Measurements from ENCODE around the gene GET3.
"Not testable (repeated sequence)": the region's sequence is repeated elsewhere in the genome, so short reads cannot be mapped to it uniquely, and the experiment has no call there.

The GET3 gene

DNA sequence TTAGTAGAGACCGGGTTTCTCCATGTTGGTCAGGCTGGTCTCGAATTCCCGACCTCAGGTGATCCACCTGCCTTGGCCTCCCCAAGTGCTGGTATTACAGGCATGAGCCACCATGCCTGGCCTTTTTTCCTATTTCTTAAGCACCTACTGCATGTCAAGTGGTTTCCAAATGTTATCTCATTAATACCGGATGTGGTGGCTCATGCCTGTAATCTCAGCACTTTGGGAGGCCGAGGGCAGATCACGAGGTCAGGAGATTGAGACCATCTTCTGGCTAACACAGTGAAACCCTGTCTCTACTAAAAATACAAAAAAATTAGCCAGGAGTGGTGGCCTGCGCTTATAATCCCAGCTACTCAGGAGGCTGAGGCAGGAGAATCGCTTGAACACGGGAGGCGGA lies 11.7 kb upstream of the GET3 start:
- not testable (repeated sequence) for H3K27ac Mint-ChIP-seq; H3K9me3 Mint-ChIP-seq (ENCODE audit: low read depth); H3K27me3 Mint-ChIP-seq; H3K4me3 Mint-ChIP-seq; H3K36me3 Mint-ChIP-seq
- peaks cover 16% of the 10 kb centered on the region for H3K4me1 Mint-ChIP-seq (ENCODE audit: low read depth)

- no peaks in the 10 kb centered on the region for H3K27me3 Mint-ChIP-seq
- H3K9me3 Mint-ChIP-seq (ENCODE audit: low read depth): no peaks in the 10 kb centered on the region
- H3K36me3 Mint-ChIP-seq: peaks cover 4% of the 10 kb centered on the region
- peaks cover 15% of the 10 kb centered on the region for H3K4me1 Mint-ChIP-seq (ENCODE audit: low read depth)
- H3K27ac Mint-ChIP-seq: no peak overlapping the region
- no peak overlapping the region for H3K4me3 Mint-ChIP-seq
Measured at GRCh38 chr19:12726988-12727316, 10.3 kb upstream of the GET3 start.

DNA sequence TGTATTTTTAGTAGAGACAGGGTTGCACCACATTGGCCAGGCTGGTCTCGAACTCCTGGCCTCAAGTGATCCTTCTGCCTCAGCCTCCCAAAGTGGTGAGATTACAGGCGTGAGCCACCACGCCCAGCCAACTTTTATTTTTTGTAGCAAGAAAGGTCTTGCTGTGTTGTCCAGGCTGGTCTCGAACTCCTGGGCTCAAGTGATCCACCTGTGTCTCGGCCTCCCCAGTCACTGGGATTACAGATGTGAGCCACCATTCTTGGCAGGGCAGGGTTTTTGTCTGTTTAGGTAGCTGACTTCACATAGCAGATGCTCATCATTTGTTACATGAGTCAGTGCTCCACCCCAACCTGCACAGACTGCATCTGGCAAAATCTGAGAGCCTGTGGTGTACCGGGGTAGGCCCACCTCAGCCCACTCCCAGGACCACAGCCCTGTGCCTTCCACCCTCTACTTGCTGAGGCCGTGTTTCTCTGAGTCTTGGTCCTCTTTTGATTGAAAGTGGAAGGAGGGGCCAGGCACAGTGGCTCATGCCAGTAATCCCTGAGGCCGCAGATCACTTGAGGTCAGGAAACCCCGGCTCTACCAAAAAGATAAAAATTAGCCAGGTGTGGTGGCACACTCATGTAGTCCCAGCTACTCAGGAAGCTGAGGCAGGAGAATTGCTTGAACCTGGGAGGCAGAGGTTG lies 9.4 kb upstream of the GET3 start:
- Mint-ChIP-seq H3K36me3 (peaks cover under 1% of the 10 kb centered on the region), H3K4me3 (no peak overlapping the region), H3K9me3 (ENCODE audit: low read depth) (no peaks in the 10 kb centered on the region), H3K4me1 (ENCODE audit: low read depth) (peaks cover 24% of the 10 kb centered on the region), H3K27me3 (no peaks in the 10 kb centered on the region), H3K27ac (no peak overlapping the region)

DNA sequence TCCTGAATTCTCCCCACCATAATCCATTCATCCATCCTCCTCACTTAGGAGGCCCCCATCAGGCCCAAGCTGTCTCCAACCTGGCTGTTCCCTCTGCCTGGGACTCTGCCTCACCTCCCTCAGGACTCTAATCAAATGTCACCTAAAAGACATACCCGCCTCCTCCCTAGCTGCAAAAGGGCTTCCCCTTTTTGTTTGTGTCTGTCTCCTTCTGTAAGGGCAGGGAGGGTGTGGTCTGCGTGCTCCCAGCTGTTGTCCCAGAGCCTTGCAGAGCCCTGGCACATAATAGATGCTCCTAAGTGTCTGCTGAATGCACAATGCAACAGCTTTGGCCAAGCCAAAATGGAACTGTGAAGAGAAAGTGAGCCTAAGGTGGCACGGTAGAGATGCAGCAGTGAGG lies 7.2 kb upstream of the GET3 start:
- no peaks in the 10 kb centered on the region for H3K27me3 Mint-ChIP-seq
- H3K4me3 Mint-ChIP-seq: no peak overlapping the region
- H3K27ac Mint-ChIP-seq: peak overlapping the region; percentile 42
- H3K9me3 Mint-ChIP-seq (ENCODE audit: low read depth): no peaks in the 10 kb centered on the region
- peaks cover 2% of the 10 kb centered on the region for H3K36me3 Mint-ChIP-seq
- H3K4me1 Mint-ChIP-seq (ENCODE audit: low read depth): peaks cover 24% of the 10 kb centered on the region

GRCh38 chr19:12731337-12731736 lies 6.0 kb upstream of the GET3 start:
- Mint-ChIP-seq H3K4me3 (no peak overlapping the region), H3K27me3 (no peaks in the 10 kb centered on the region), H3K4me1 (ENCODE audit: low read depth) (peaks cover 24% of the 10 kb centered on the region), H3K27ac (no peak overlapping the region), H3K9me3 (ENCODE audit: low read depth) (no peaks in the 10 kb centered on the region), H3K36me3 (peaks cover 2% of the 10 kb centered on the region)

- Mint-ChIP-seq H3K4me3 (peak overlapping the region; percentile 93), H3K36me3 (peaks cover 2% of the 10 kb centered on the region), H3K27me3 (no peaks in the 10 kb centered on the region), H3K4me1 (ENCODE audit: low read depth) (peaks cover 38% of the 10 kb centered on the region), H3K27ac (peak overlapping the region; percentile 94), H3K9me3 (ENCODE audit: low read depth) (no peaks in the 10 kb centered on the region)
Measured at GRCh38 chr19:12733369-12734214, 3.7 kb upstream of the GET3 start.

GRCh38 chr19:12737835-12738351 lies 596 bp downstream of the GET3 start:
- H3K27ac Mint-ChIP-seq: peak overlapping the region; percentile 98
- peaks cover 27% of the 10 kb centered on the region for H3K4me1 Mint-ChIP-seq (ENCODE audit: low read depth)
- peak overlapping the region; percentile 100 for H3K4me3 Mint-ChIP-seq
- H3K36me3 Mint-ChIP-seq: peaks cover 4% of the 10 kb centered on the region
- no peaks in the 10 kb centered on the region for H3K27me3 Mint-ChIP-seq
- H3K9me3 Mint-ChIP-seq (ENCODE audit: low read depth): no peaks in the 10 kb centered on the region

- H3K36me3 Mint-ChIP-seq: peaks cover 12% of the 10 kb centered on the region
- no peaks in the 10 kb centered on the region for H3K9me3 Mint-ChIP-seq (ENCODE audit: low read depth)
- H3K27me3 Mint-ChIP-seq: peaks cover 4% of the 10 kb centered on the region
- no peak overlapping the region for H3K27ac Mint-ChIP-seq
- no peak overlapping the region for H3K4me3 Mint-ChIP-seq
- H3K4me1 Mint-ChIP-seq (ENCODE audit: low read depth): peaks cover 7% of the 10 kb centered on the region
Measured at GRCh38 chr19:12745166-12745897, 8.0 kb downstream of the GET3 start.

DNA sequence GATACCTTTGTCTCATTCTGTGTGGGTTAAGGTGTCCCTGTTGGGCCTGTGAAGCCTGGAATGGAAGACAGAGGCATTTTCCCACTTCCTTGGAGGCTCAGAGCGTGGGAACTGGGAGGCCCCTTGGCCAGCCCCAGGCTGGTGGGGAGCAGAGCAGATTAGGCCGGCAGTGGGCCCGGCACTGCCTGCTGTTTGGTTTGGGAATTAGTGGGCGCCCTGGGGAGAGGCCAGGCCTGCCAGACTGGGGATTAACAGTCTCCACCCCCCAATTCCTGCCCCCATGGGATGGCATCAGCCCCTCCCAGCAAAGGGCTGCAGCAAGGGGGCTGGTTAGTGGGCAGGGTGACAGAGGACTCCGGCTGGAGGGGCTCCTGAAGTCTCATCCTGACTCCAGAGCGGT lies 11.2 kb downstream of the GET3 start:
- no peak overlapping the region for H3K4me3 Mint-ChIP-seq
- peaks cover 4% of the 10 kb centered on the region for H3K4me1 Mint-ChIP-seq (ENCODE audit: low read depth)
- no peaks in the 10 kb centered on the region for H3K9me3 Mint-ChIP-seq (ENCODE audit: low read depth)
- no peak overlapping the region for H3K27ac Mint-ChIP-seq
- peaks cover 12% of the 10 kb centered on the region for H3K36me3 Mint-ChIP-seq
- H3K27me3 Mint-ChIP-seq: peaks cover 11% of the 10 kb centered on the region

DNA sequence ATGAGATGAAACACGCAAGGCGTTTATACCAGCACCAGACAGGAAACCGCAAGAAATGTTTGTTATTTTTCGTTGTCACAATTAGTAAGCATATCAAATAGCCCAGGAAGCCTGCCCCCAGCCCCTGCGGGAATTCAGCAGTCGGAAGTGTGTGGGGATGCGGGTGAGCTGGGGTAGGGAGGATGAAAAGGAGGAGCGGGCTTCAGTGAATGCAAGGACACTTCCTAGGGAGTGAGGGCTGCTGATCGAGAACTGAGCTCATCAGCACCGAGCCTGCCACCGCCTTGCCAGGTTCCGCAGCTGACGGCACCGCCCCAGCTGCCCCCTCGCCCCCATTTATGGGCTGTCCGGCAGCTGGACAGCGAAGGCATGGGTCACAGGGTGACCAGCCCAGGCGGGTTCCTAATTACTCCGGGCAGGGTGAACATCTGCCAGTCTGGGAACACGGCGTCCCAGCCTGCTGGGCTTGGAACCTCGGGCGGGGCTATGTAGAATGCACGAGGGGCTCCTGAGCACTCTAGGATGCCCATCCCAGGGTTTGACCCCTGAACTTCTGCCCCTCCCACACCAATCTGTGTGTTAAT lies 12.7 kb downstream of the GET3 start:
- Mint-ChIP-seq H3K36me3 (peaks cover 12% of the 10 kb centered on the region), H3K9me3 (ENCODE audit: low read depth) (no peaks in the 10 kb centered on the region), H3K27ac (no peak overlapping the region), H3K27me3 (peaks cover 11% of the 10 kb centered on the region), H3K4me1 (ENCODE audit: low read depth) (peaks cover 4% of the 10 kb centered on the region), H3K4me3 (no peak overlapping the region)

GRCh38 chr19:12750851-12751250 lies 13.6 kb downstream of the GET3 start:
- H3K27ac Mint-ChIP-seq: no peak overlapping the region
- H3K4me1 Mint-ChIP-seq (ENCODE audit: low read depth): peaks cover 4% of the 10 kb centered on the region
- peaks cover 11% of the 10 kb centered on the region for H3K27me3 Mint-ChIP-seq
- H3K4me3 Mint-ChIP-seq: no peak overlapping the region
- no peaks in the 10 kb centered on the region for H3K9me3 Mint-ChIP-seq (ENCODE audit: low read depth)
- peaks cover 12% of the 10 kb centered on the region for H3K36me3 Mint-ChIP-seq

- Mint-ChIP-seq H3K36me3 (peaks cover 12% of the 10 kb centered on the region), H3K27ac (no peak within 1 kb of the TSS), H3K4me1 (ENCODE audit: low read depth) (peaks cover 4% of the 10 kb centered on the region), H3K4me3 (no peak within 1 kb of the TSS), H3K9me3 (ENCODE audit: low read depth) (no peaks in the 10 kb centered on the region), H3K27me3 (peaks cover 16% of the 10 kb centered on the region)
Measured at GRCh38 chr19:12751635-12752034, 14.3 kb downstream of the GET3 start, which contains the start of gene BEST2. TSS of gene BEST2 (plus strand) at chr19:12751791. CDS start at chr19:12752593, 802 bp downstream.

GRCh38 chr19:12752056-12752781 lies 14.9 kb downstream of the GET3 start:
- Mint-ChIP-seq H3K9me3 (ENCODE audit: low read depth) (no peaks in the 10 kb centered on the region), H3K27ac (no peak overlapping the region), H3K4me1 (ENCODE audit: low read depth) (peaks cover 4% of the 10 kb centered on the region), H3K27me3 (peaks cover 16% of the 10 kb centered on the region), H3K36me3 (peaks cover 10% of the 10 kb centered on the region), H3K4me3 (no peak overlapping the region)

GRCh38 chr19:12754465-12755196 lies 17.3 kb downstream of the GET3 start:
- H3K4me3 Mint-ChIP-seq: no peak overlapping the region
- peaks cover 15% of the 10 kb centered on the region for H3K27me3 Mint-ChIP-seq
- no peaks in the 10 kb centered on the region for H3K36me3 Mint-ChIP-seq
- H3K4me1 Mint-ChIP-seq (ENCODE audit: low read depth): peaks cover 5% of the 10 kb centered on the region
- no peak overlapping the region for H3K27ac Mint-ChIP-seq
- no peaks in the 10 kb centered on the region for H3K9me3 Mint-ChIP-seq (ENCODE audit: low read depth)
